H1 (cell line): ENCODE measurements around the gene BACE2. TPM values are rescaled to one million over a fixed set of nuclear protein-coding genes. Genes with fewer than 3 reads are reported as not detected.

Experiments used
- CTCF ChIA-PET: fragments of 300-600 bp; sonication (Branson Sonifier 250); formaldehyde crosslinking; loops from one replicate; lab custom pipeline; 2021; ENCODE audit not compliant: partially characterized antibody; lab: Charles Lee
- POLR2A ChIA-PET: fragments of 300-600 bp; sonication (Branson Sonifier 250); formaldehyde crosslinking; loops from one replicate; lab custom pipeline; 2021; ENCODE audit warnings: inconsistent platforms; ENCODE audit not compliant: partially characterized antibody; lab: Charles Lee
- DNase-seq, 2 experiments: peaks; one replicate each; pipeline versions ENCODE4 v3.0.0 to v3.0.0-alpha.2; 2010 to 2022; ENCODE audit warnings: low spot score in 2 of 2, low read depth in 1 of 2, mixed read lengths in 1 of 2
- FAIRE-seq: peaks from 2 replicates; lab custom pipeline; 2011; peaks lifted over from hg19 to GRCh38; lab: Jason Lieb, UNC
- H2AFZ ChIP-seq: 2 replicates; pipeline ENCODE4 v1.8.1; 2012; ENCODE audit warnings: low read length, inconsistent platforms
- H2AK5ac ChIP-seq: 2 replicates; pipeline ENCODE4 v1.6.1; 2013; ENCODE audit warnings: low read depth, low read length
- H2BK120ac ChIP-seq: replicated peaks from 2 replicates; pipeline ENCODE3; 2013; ENCODE audit warnings: low read depth, low read length, inconsistent platforms
- H2BK12ac ChIP-seq: 2 replicates; pipeline ENCODE4 v1.6.1; 2013; ENCODE audit warnings: low read depth, low read length
- H2BK15ac ChIP-seq: 2 replicates; pipeline ENCODE4 v1.6.1; 2013; ENCODE audit warnings: low read length
- H2BK20ac ChIP-seq: 2 replicates; pipeline ENCODE4 v1.6.1; 2013; ENCODE audit warnings: low read length
- H2BK5ac ChIP-seq: 2 replicates; pipeline ENCODE4 v1.6.1; 2013; ENCODE audit warnings: low read depth, low read length
- H3K14ac ChIP-seq: 2 replicates; pipeline ENCODE4 v1.6.1; 2013; ENCODE audit warnings: inconsistent platforms; ENCODE audit not compliant: insufficient read length
- H3K18ac ChIP-seq: 2 replicates; pipeline ENCODE4 v1.6.1; 2013; ENCODE audit warnings: low read length; ENCODE audit errors: extremely low read depth
- H3K23ac ChIP-seq: 2 replicates; pipeline ENCODE4 v1.6.1; 2013; ENCODE audit warnings: inconsistent platforms; ENCODE audit not compliant: insufficient read length
- H3K23me2 ChIP-seq: 2 replicates; pipeline ENCODE4 v1.6.1; 2013; ENCODE audit warnings: low read depth, low read length
- H3K27ac ChIP-seq: 2 replicates; pipeline ENCODE4 v1.6.1; 2011; ENCODE audit warnings: low read depth, low read length, inconsistent platforms
- H3K27me3 ChIP-seq, 4 experiments: replicated peaks in 1 of 4; 1 replicate in 1 of 4; 2 replicates in 3 of 4; pipeline versions ENCODE4 v1.6.1 to v1.8.1; 2011 to 2013; ENCODE audit warnings: low read length in 3 of 4, mild to moderate bottlenecking in 3 of 4, inconsistent platforms in 2 of 4, mixed read lengths in 2 of 4, moderate library complexity in 1 of 4; ENCODE audit not compliant: control insufficient read depth in 3 of 4, insufficient read depth in 3 of 4; ENCODE audit errors: extremely low read depth in 1 of 4
- H3K36me3 ChIP-seq, 4 experiments: 2 replicates each; pipeline versions ENCODE4 v1.6.1 to v1.8.1; 2011 to 2013; ENCODE audit warnings: mild to moderate bottlenecking in 4 of 4, low read length in 3 of 4, moderate library complexity in 2 of 4, control low read depth in 1 of 4, inconsistent platforms in 1 of 4; ENCODE audit not compliant: insufficient read depth in 4 of 4, control insufficient read depth in 2 of 4
- H3K4ac ChIP-seq: replicated peaks from 2 replicates; pipeline ENCODE3; 2013; ENCODE audit warnings: low read length, low read depth, mixed read lengths, inconsistent platforms; ENCODE audit not compliant: insufficient read length
- H3K4me1 ChIP-seq, 4 experiments: replicated peaks in 1 of 4; 1 replicate in 1 of 4; 2 replicates in 3 of 4; pipeline versions ENCODE4 v1.6.1 to v1.8.1; 2011 to 2013; ENCODE audit warnings: low read length in 3 of 4, inconsistent platforms in 2 of 4, mixed read lengths in 1 of 4; ENCODE audit not compliant: insufficient read depth in 4 of 4, control insufficient read depth in 3 of 4
- H3K4me2 ChIP-seq, 2 experiments: 2 replicates each; pipeline versions ENCODE4 v1.6.1 to v1.8.1; 2011 to 2013; ENCODE audit warnings: low read depth in 2 of 2, low read length in 2 of 2, control low read depth in 1 of 2, inconsistent platforms in 1 of 2, mild to moderate bottlenecking in 1 of 2; ENCODE audit not compliant: insufficient read depth in 1 of 2
- H3K4me3 ChIP-seq, 4 experiments: fragments of 200-600, 300-600 bp in 1 of 4; sonication (generic), shearing (Covaris generic), sonication (Bioruptor Twin) in 1 of 4; 2 replicates each; pipeline versions ENCODE4 v1.5.1 to v1.8.1; 2011 to 2016; ENCODE audit warnings: low read length in 4 of 4, low read depth in 3 of 4, control low read depth in 2 of 4, inconsistent platforms in 2 of 4, mild to moderate bottlenecking in 2 of 4, mixed read lengths in 1 of 4, moderate library complexity in 1 of 4; ENCODE audit not compliant: insufficient read depth in 2 of 4; ENCODE audit errors: extremely low read depth in 1 of 4
- H3K56ac ChIP-seq: replicated peaks from 2 replicates; pipeline ENCODE3; 2013; ENCODE audit warnings: low read depth, mild to moderate bottlenecking, mixed read lengths, low read length, inconsistent platforms; ENCODE audit not compliant: insufficient read length
- H3K79me1 ChIP-seq: 2 replicates; pipeline ENCODE4 v1.6.1; 2013; ENCODE audit warnings: low read depth, low read length, control low read depth
- H3K79me2 ChIP-seq, 2 experiments: 2 replicates each; pipeline versions ENCODE4 v1.6.1 to v1.8.1; 2012 to 2013; ENCODE audit warnings: low read length in 2 of 2, mild to moderate bottlenecking in 2 of 2, inconsistent platforms in 1 of 2; ENCODE audit not compliant: insufficient read depth in 2 of 2, control insufficient read depth in 1 of 2
- H3K9ac ChIP-seq, 4 experiments: replicated peaks in 1 of 4; 1 replicate in 1 of 4; 2 replicates in 3 of 4; pipeline versions ENCODE4 v1.6.1 to v1.8.1; 2011 to 2013; ENCODE audit warnings: low read depth in 3 of 4, low read length in 3 of 4, control low read depth in 2 of 4, mild to moderate bottlenecking in 2 of 4, moderate library complexity in 2 of 4, inconsistent platforms in 1 of 4; ENCODE audit errors: extremely low read depth in 1 of 4
- H3K9me3 ChIP-seq, 2 experiments: 2 replicates each; pipeline versions ENCODE4 v1.6.1 to v1.8.1; 2012 to 2013; ENCODE audit warnings: mild to moderate bottlenecking in 2 of 2, moderate library complexity in 2 of 2, control low read depth in 1 of 2, inconsistent platforms in 1 of 2, low read depth in 1 of 2, low read length in 1 of 2, mixed read lengths in 1 of 2; ENCODE audit not compliant: insufficient read depth in 2 of 2
- H4K20me1 ChIP-seq, 2 experiments: replicated peaks in 1 of 2; 2 replicates each; pipeline versions ENCODE3 to v1.8.1; 2011 to 2013; ENCODE audit warnings: inconsistent platforms in 2 of 2, low read length in 2 of 2, mild to moderate bottlenecking in 1 of 2; ENCODE audit not compliant: insufficient read depth in 2 of 2, control insufficient read depth in 1 of 2
- H4K5ac ChIP-seq: 2 replicates; pipeline ENCODE4 v1.6.1; 2013; ENCODE audit warnings: low read length, low read depth, mixed read lengths, inconsistent platforms; ENCODE audit not compliant: insufficient read length
- H4K8ac ChIP-seq: 2 replicates; pipeline ENCODE4 v1.8.0; 2013; ENCODE audit warnings: mild to moderate bottlenecking, moderate library complexity, low read length, inconsistent platforms; ENCODE audit not compliant: insufficient read depth; ENCODE audit errors: extremely low read depth
- H4K91ac ChIP-seq: replicated peaks from 2 replicates; pipeline ENCODE3; 2013; ENCODE audit warnings: low read length, mixed read lengths, inconsistent platforms; ENCODE audit not compliant: insufficient read length
- CTCF ChIP-seq, 3 experiments: IDR thresholded peaks; 1 replicate in 2 of 3; 2 replicates in 1 of 3; pipeline versions ENCODE4 v1.5.1 to v1.6.1; 2011; ENCODE audit warnings: low read length in 3 of 3, mild to moderate bottlenecking in 3 of 3, inconsistent platforms in 2 of 3, low read depth in 1 of 3, moderate library complexity in 1 of 3; ENCODE audit not compliant: insufficient read depth in 1 of 3; ENCODE audit errors: control extremely low read depth in 1 of 3
- FOSL1 ChIP-seq: IDR thresholded peaks from 2 replicates; pipeline ENCODE4 v1.6.1; 2011; ENCODE audit warnings: mild to moderate bottlenecking, low read depth, low read length, moderate library complexity; ENCODE audit not compliant: insufficient read depth
- JUND ChIP-seq: IDR thresholded peaks from 2 replicates; pipeline ENCODE4 v1.6.1; 2011; ENCODE audit warnings: mild to moderate bottlenecking, improper control_type of control experiment, low read length
- MAFK ChIP-seq: IDR thresholded peaks from 2 replicates; pipeline ENCODE4 v1.6.1; 2012; ENCODE audit warnings: low read depth, mild to moderate bottlenecking, improper control_type of control experiment, low read length
- NANOG ChIP-seq: IDR thresholded peaks from 2 replicates; pipeline ENCODE4 v1.6.1; 2011; ENCODE audit warnings: low read length, low read depth, mild to moderate bottlenecking, inconsistent platforms; ENCODE audit not compliant: insufficient read depth, poor library complexity, severe bottlenecking
- POLR2A ChIP-seq, 2 experiments: IDR thresholded peaks; 1 replicate in 1 of 2; 2 replicates in 1 of 2; pipeline ENCODE4 v1.6.1; 2011; ENCODE audit warnings: low read depth in 2 of 2, low read length in 2 of 2, mild to moderate bottlenecking in 2 of 2; ENCODE audit errors: control extremely low read depth in 1 of 2
- RAD21 ChIP-seq, 2 experiments: IDR thresholded peaks in 1 of 2; conservative IDR thresholded peaks in 1 of 2; 2 replicates each; pipeline ENCODE4 v1.6.1; 2011; ENCODE audit warnings: low read depth in 2 of 2, low read length in 2 of 2, improper control_type of control experiment in 1 of 2, inconsistent platforms in 1 of 2, mild to moderate bottlenecking in 1 of 2, moderate library complexity in 1 of 2
- RXRA ChIP-seq: IDR thresholded peaks from 2 replicates; pipeline ENCODE4 v1.6.1; 2011; ENCODE audit warnings: low read depth, mild to moderate bottlenecking, low read length, moderate library complexity; ENCODE audit not compliant: insufficient read depth
- SP1 ChIP-seq: IDR thresholded peaks from 2 replicates; pipeline ENCODE4 v1.6.1; 2011; ENCODE audit warnings: low read depth, low read length
- WGBS, 2 experiments: shearing (Covaris generic) in 1 of 2; methylation state at CpG; one replicate each; pipeline versions ENCODE4 v1.1.6 to v1.1.7; 2013 to 2015; ENCODE audit warnings: low lambda C conversion rate in 2 of 2, mixed read lengths in 2 of 2, inconsistent platforms in 1 of 2, low coverage in 1 of 2, missing lambda C conversion rate in 1 of 2; ENCODE audit not compliant: insufficient replicate concordance in 2 of 2, insufficient coverage in 1 of 2, insufficient read length in 1 of 2; ENCODE audit errors: extremely low coverage in 1 of 2, missing lambda C conversion rate in 1 of 2; 5-methylcytosine and 5-hydroxymethylcytosine counted together
- polyA plus RNA-seq, 7 experiments: library from polyadenylated mRNA; depleted of rRNA in 3 of 7; stranded (reverse) in 5 of 7; unstranded in 2 of 7; fragments of >200 nt in 5 of 7; fragments of 200-250 nt in 2 of 7; gene quantifications; 1 replicate in 5 of 7; 2 replicates in 1 of 7; 4 replicates in 1 of 7; pipeline versions ENCODE4 v1.2.1 to v1.2.3, GENCODE V29; 2011 to 2013; ENCODE audit warnings: missing spikeins in 2 of 7, mixed read lengths in 2 of 7
- total RNA-seq: library from RNA; stranded (reverse); fragmentation: NEBNext Ultra II Directional; extraction: Animal tissue kit (Norgen Biotek cat#: 25700); gene quantifications from 2 replicates; pipeline ENCODE4 v1.2.1, GENCODE V29; 2021

Gene BACE2
- total and polyA plus RNA-seq, 2 of the 8 experiments (the other 6 are each of a cell fraction or from before 2014, with no cell fraction given) = 8.1 to 10.9 TPM

- Histone ChIP-seq H4K8ac (no peak overlapping the region), H3K79me2 (no peaks in the 10 kb centered on the region), H3K18ac (no peak overlapping the region), H2BK120ac (no peak overlapping the region), H2AK5ac (no peak overlapping the region), H3K9me3 (no peaks in the 10 kb centered on the region), H3K4me3 (no peak overlapping the region), H3K27ac (no peak overlapping the region), H3K14ac (no peak overlapping the region), H2AFZ (no peak overlapping the region), H4K20me1 (peaks cover 0 to 9% of the 10 kb centered on the region in 2 experiments), H2BK15ac (no peak overlapping the region), H4K5ac (no peak overlapping the region), H3K9ac (no peak overlapping the region), H3K4me2 (no peak overlapping the region), H3K23me2 (peaks cover 5% of the 10 kb centered on the region; the same call in 1 of the 2 replicates), H3K79me1 (no peaks in the 10 kb centered on the region), H2BK20ac (no peak overlapping the region), H2BK12ac (no peak overlapping the region), H3K4me1 (peaks cover 0 to 5% (median 0%) of the 10 kb centered on the region in 4 experiments; a peak in 2 of 7 replicates), H3K56ac (no peak overlapping the region), H3K27me3 (peaks cover 0 to 10% (median 0%) of the 10 kb centered on the region in 4 experiments; a peak in 2 of 7 replicates), H3K36me3 (no peaks in the 10 kb centered on the region; a peak in 1 of 8 replicates), H4K91ac (no peak overlapping the region), H2BK5ac (no peak overlapping the region), H3K23ac (no peak overlapping the region), H3K4ac (no peak overlapping the region)
- ChIA-PET POLR2A (no interaction called here), CTCF (interaction anchor here (0.7 to 3.4 kb wide), 4 partner anchors 15 to 27 kb away, joined by 3 to 11 read pairs (median 6); no protein-coding TSS in a partner anchor)
- TF ChIP-seq JUND (no peak), SP1 (no peak), MAFK (no peak), NANOG (no peak), RAD21 (IDR thresholded peaks at IDR 0.05 in 1 of 2, conservative IDR thresholded peaks at IDR 0.05 in 1 of 2; ENCODE audit: low read depth in 2 of 2, low read length in 2 of 2) (no peak), POLR2A (IDR thresholded peaks at IDR 0.05; ENCODE audit: control extremely low read depth in 1 of 2, low read depth in 2 of 2, low read length in 2 of 2) (no peak), FOSL1 (no peak), RXRA (no peak), CTCF (IDR thresholded peaks at IDR 0.05; ENCODE audit: control extremely low read depth in 1 of 3, insufficient read depth in 1 of 3, low read depth in 1 of 3, low read length in 3 of 3) (no peak)
- DNase-seq (no peak), FAIRE-seq (no peak)
- WGBS, 2 experiments = 78% methylated on average over 6 of the region's 6 CpGs; no CpG with 5 or more reads in 1 of the 2 experiments
These were observed 18.8 kb upstream of the BACE2 start for GRCh38 chr21:41149199-41149598.
